GM12891 (cell line): Measurements from ENCODE around the gene AOC1.

Source experiments
- DNase-seq: peaks from one replicate; pipeline ENCODE4 v3.0.0; 2011; ENCODE audit warnings: low spot score; ENCODE audit not compliant: insufficient read length
- FAIRE-seq: peaks from 2 replicates; lab custom pipeline; 2011; peaks lifted over from hg19 to GRCh38; lab: Jason Lieb, UNC
- PAX5 ChIP-seq: IDR thresholded peaks from 2 replicates; pipeline ENCODE4 v1.6.1; 2011; ENCODE audit warnings: low read length, moderate library complexity, mild to moderate bottlenecking; ENCODE audit not compliant: insufficient read depth, severe bottlenecking
- POLR2A ChIP-seq: IDR thresholded peaks from 2 replicates; pipeline ENCODE4 v1.6.1; 2011; ENCODE audit warnings: low read depth, low read length, control low read depth
- POLR2AphosphoS5 ChIP-seq: IDR thresholded peaks from 2 replicates; pipeline ENCODE4 v1.6.1; 2011; ENCODE audit warnings: low read depth, low read length, control low read depth
- POU2F2 ChIP-seq: IDR thresholded peaks from 2 replicates; pipeline ENCODE4 v1.6.1; 2011; ENCODE audit warnings: low read depth, mild to moderate bottlenecking, control low read depth, low read length, moderate library complexity
- SPI1 ChIP-seq: IDR thresholded peaks from 2 replicates; pipeline ENCODE4 v1.6.1; 2011; ENCODE audit warnings: low read depth, low read length, control low read depth
- TAF1 ChIP-seq: IDR thresholded peaks from 2 replicates; pipeline ENCODE4 v1.6.1; 2011; ENCODE audit warnings: low read depth, low read length, control low read depth

AOC1 gene

GRCh38 chr7:150847536-150847935, 4.8 kb upstream of the AOC1 start:
- DNase-seq: no peak
- no peak for TF ChIP-seq POLR2A
- no peak for TF ChIP-seq POLR2AphosphoS5
- no peak for TF ChIP-seq PAX5
- no peak for TF ChIP-seq SPI1
- no peak for TF ChIP-seq POU2F2
- TF ChIP-seq TAF1: no peak
- FAIRE-seq: no peak

GRCh38 chr7:150848111-150848510, 4.2 kb upstream of the AOC1 start:
- no peak for TF ChIP-seq POLR2AphosphoS5
- no peak for TF ChIP-seq POU2F2
- FAIRE-seq (no peak), DNase-seq (no peak)

- FAIRE-seq: no peak
- TF ChIP-seq SPI1 (no peak), POLR2A (no peak), POU2F2 (no peak), TAF1 (no peak)
Measured at GRCh38 chr7:150848561-150849115, 3.7 kb upstream of the AOC1 start.

GRCh38 chr7:150849204-150849775, 3.0 kb upstream of the AOC1 start:
- no peak for FAIRE-seq

More at GRCh38 chr7:150848561-150849115, 3.7 kb upstream of the AOC1 start:
- DNase-seq: no peak

GRCh38 chr7:150850273-150850672, 2.0 kb upstream of the AOC1 start:
- no peak for FAIRE-seq
- DNase-seq: no peak
- TF ChIP-seq POLR2AphosphoS5: no peak
- no peak for TF ChIP-seq SPI1
- no peak for TF ChIP-seq POLR2A
- no peak for TF ChIP-seq TAF1
- TF ChIP-seq PAX5: no peak

More at GRCh38 chr7:150849204-150849775, 3.0 kb upstream of the AOC1 start:
- TF ChIP-seq SPI1 (no peak), POLR2AphosphoS5 (no peak), POLR2A (no peak), POU2F2 (no peak), PAX5 (no peak), TAF1 (no peak)
- no peak for DNase-seq

- no peak for FAIRE-seq
- TF ChIP-seq SPI1 (no peak), PAX5 (no peak)
Measured at GRCh38 chr7:150851492-150852370, 586 bp upstream of the AOC1 start.

GRCh38 chr7:150854066-150855000, 2.0 kb downstream of the AOC1 start:
- FAIRE-seq (no peak), DNase-seq (no peak)
- TF ChIP-seq POLR2A (no peak), PAX5 (no peak), TAF1 (no peak), SPI1 (no peak), POU2F2 (no peak), POLR2AphosphoS5 (no peak)

More at GRCh38 chr7:150851492-150852370, 586 bp upstream of the AOC1 start:
- no peak for DNase-seq

GRCh38 chr7:150855046-150855445, 2.7 kb downstream of the AOC1 start:
- DNase-seq: no peak
- no peak for FAIRE-seq
- TF ChIP-seq PAX5 (no peak), SPI1 (no peak), POLR2A (no peak), POU2F2 (no peak), TAF1 (no peak), POLR2AphosphoS5 (no peak)

- no peak for DNase-seq
- TF ChIP-seq PAX5: no peak
- no peak for TF ChIP-seq SPI1
- no peak for TF ChIP-seq POU2F2
- no peak for TF ChIP-seq POLR2A
- FAIRE-seq: no peak
Measured at GRCh38 chr7:150855476-150856302, 3.4 kb downstream of the AOC1 start.
